Stomach (tissue), 9 donors: ENCODE results near the gene OPRL1. TPM values are rescaled to one million over a fixed set of nuclear protein-coding genes. Genes with fewer than 3 reads are reported as not detected.
"Not testable (repeated sequence)": the region's sequence is repeated elsewhere in the genome, so short reads cannot be mapped to it uniquely, and the experiment has no call there.

ENCODE experiments used
- DNase-seq, 2 donors: peaks; one replicate each; pipeline versions ENCODE4 v3.0.0 to v3.0.0-alpha.2; 2013 to 2019
- H3K27ac ChIP-seq, 5 donors: fragments of 200-600 bp in 4 of 5; sonication (generic) in 4 of 5; one replicate each; pipeline ENCODE4 v1.5.1; 2013 to 2019; ENCODE audit warnings: mild to moderate bottlenecking in 1 of 5, moderate library complexity in 1 of 5
- H3K27me3 ChIP-seq, 3 donors: fragments of 200-600 bp; sonication (generic); one replicate each; pipeline ENCODE4 v1.5.1; 2017 to 2019; ENCODE audit warnings: mixed run types in 1 of 3
- H3K36me3 ChIP-seq, 4 donors: fragments of 200-600 bp; sonication (generic); 1 replicate in 3 of 4; 2 replicates in 1 of 4; pipeline ENCODE4 v1.5.1; 2016 to 2019
- H3K4me1 ChIP-seq, 4 donors: fragments of 200-600 bp; sonication (generic); one replicate each; pipeline ENCODE4 v1.5.1; 2016 to 2019
- H3K4me3 ChIP-seq, 4 donors: fragments of 200-600 bp; sonication (generic) in 3 of 4; one replicate each; pipeline ENCODE4 v1.5.1; 2016 to 2019; ENCODE audit warnings: mild to moderate bottlenecking in 1 of 4
- H3K9me3 ChIP-seq, 4 donors: fragments of 200-600 bp; sonication (generic); one replicate each; pipeline ENCODE4 v1.5.1; 2016 to 2019
- CTCF ChIP-seq, 7 experiments: fragments of 450-650 bp in 4 of 7; fragments of 200-600 bp in 3 of 7; sonication (generic) in 3 of 7; IDR thresholded peaks; one replicate each; pipeline ENCODE4 v1.5.1; 2016 to 2019; ENCODE audit warnings: antibody characterized with exemption in 7 of 7, control low read depth in 2 of 7, mild to moderate bottlenecking in 1 of 7
- EP300 ChIP-seq: sonication (generic); formaldehyde crosslinking; IDR thresholded peaks from one replicate; pipeline ENCODE4 v1.6.1; 2017; ENCODE audit warnings: antibody characterized with exemption
- POLR2A ChIP-seq, 4 donors: fragments of 450-650 bp; IDR thresholded peaks; one replicate each; pipeline ENCODE4 v1.6.1; 2016; ENCODE audit warnings: antibody characterized with exemption in 4 of 4, control low read depth in 2 of 4, mild to moderate bottlenecking in 1 of 4, moderate library complexity in 1 of 4
- POLR2AphosphoS5 ChIP-seq, 3 donors: sonication (generic); formaldehyde crosslinking; IDR thresholded peaks; one replicate each; pipeline ENCODE4 v1.6.1; 2016; ENCODE audit warnings: antibody characterized with exemption in 3 of 3
- WGBS, 5 donors: extraction: QIAGEN DNeasy Blood & Tissue Kit in 3 of 5; methylation state at CpG; one replicate each; pipeline versions ENCODE4 v1.1.5 to v1.1.7; 2013 to 2018; 5-methylcytosine and 5-hydroxymethylcytosine counted together
- intact Hi-C: fragments of 100-400 bp; cut with DNase I; formaldehyde crosslinking; loops from one replicate; pipeline ENCODE4 v1.15.1; 2023; ENCODE audit warnings: low total_unique reads
- polyA plus RNA-seq, 3 donors: library from polyadenylated mRNA; stranded (reverse); fragments of 200-250 nt; gene quantifications; one replicate each; pipeline ENCODE4 v1.2.3, GENCODE V29; 2013
- total RNA-seq, 5 donors: library from RNA; depleted of rRNA; stranded (reverse); fragments of >200 nt; gene quantifications; one replicate each; pipeline versions ENCODE4 v1.1.0 to v1.2.3, GENCODE V29; 2014 to 2016
- donor health status: healthy with polysubstance abuse.
- donor health status: Bipolar disorder and iron deficiency.
- donor health status: healthy.

The OPRL1 gene
- total and polyA plus RNA-seq, 8 donors: 0.18 to 4.7 (median 0.40) TPM; not detected in 4

GRCh38 chr20:64121586-64121985 is 41.7 kb downstream of the OPRL1 start:
- TF ChIP-seq EP300 (no peak), POLR2A (IDR thresholded peaks at IDR 0.05) (no peak), POLR2AphosphoS5 (IDR thresholded peaks at IDR 0.05) (no peak), CTCF (IDR thresholded peaks at IDR 0.05) (no peak)
- Histone ChIP-seq H3K4me3 (no peak overlapping the region), H3K9me3 (no peaks in the 10 kb centered on the region), H3K27me3 (peaks cover 0 to 49% (median 16%) of the 10 kb centered on the region in 3 donors), H3K4me1 (peaks cover 0 to 12% (median 10%) of the 10 kb centered on the region in 4 donors), H3K27ac (no peak overlapping the region), H3K36me3 (no peaks in the 10 kb centered on the region)
- no peak for DNase-seq
- intact Hi-C loops: no loop called here
- WGBS, 5 donors: 74 to 83% (median 82%) methylated on average over 12 of the region's 12 CpGs

GRCh38 chr20:64122927-64123326 is 43.0 kb downstream of the OPRL1 start:
- peaks cover 0 to 12% (median 10%) of the 10 kb centered on the region in 4 donors for H3K4me1 ChIP-seq
- peaks cover 0 to 49% (median 16%) of the 10 kb centered on the region in 3 donors for H3K27me3 ChIP-seq
- H3K9me3 ChIP-seq, H3K4me3 ChIP-seq, H3K36me3 ChIP-seq, H3K27ac ChIP-seq, intact Hi-C loops, DNase-seq: not testable (repeated sequence)
- WGBS, 5 donors: 79 to 87% (median 81%) methylated on average over 11 of the region's 11 CpGs

- intact Hi-C loops: not testable (repeated sequence)
These were observed 43.6 kb downstream of the OPRL1 start for GRCh38 chr20:64123517-64123916.

GRCh38 chr20:64129146-64129782 is 49.4 kb downstream of the OPRL1 start:
- intact Hi-C loops: no loop called here
- no peaks in the 10 kb centered on the region for H3K9me3 ChIP-seq
- H3K36me3 ChIP-seq: no peaks in the 10 kb centered on the region
- H3K27ac ChIP-seq: no peak overlapping the region
- no peak for DNase-seq
- H3K4me3 ChIP-seq: no peak overlapping the region
- TF ChIP-seq POLR2AphosphoS5 (IDR thresholded peaks at IDR 0.05) (no peak), CTCF (IDR thresholded peaks at IDR 0.05) (no peak), POLR2A (IDR thresholded peaks at IDR 0.05) (no peak), EP300 (no peak)
- H3K27me3 ChIP-seq: peaks cover 0 to 32% (median 7%) of the 10 kb centered on the region in 3 donors
- 78 to 89% (median 79%) methylated on average over 10 to 11 of the region's 11 CpGs for WGBS, 5 donors
- H3K4me1 ChIP-seq: no peaks in the 10 kb centered on the region

More at GRCh38 chr20:64123517-64123916, 43.6 kb downstream of the OPRL1 start:
- not testable (repeated sequence) for H3K9me3 ChIP-seq, H3K36me3 ChIP-seq, H3K4me3 ChIP-seq, H3K27ac ChIP-seq, DNase-seq
- Histone ChIP-seq H3K4me1 (peaks cover 0 to 12% (median 10%) of the 10 kb centered on the region in 4 donors), H3K27me3 (peaks cover 0 to 49% (median 16%) of the 10 kb centered on the region in 3 donors)
- WGBS, 5 donors: 80 to 89% (median 81%) methylated on average over 11 of the region's 11 CpGs

- intact Hi-C loops: no loop called here
- 62 to 73% (median 72%) methylated on average over 5 of the region's 5 CpGs for WGBS, 5 donors
- TF ChIP-seq POLR2A (IDR thresholded peaks at IDR 0.05) (no peak), EP300 (no peak), POLR2AphosphoS5 (IDR thresholded peaks at IDR 0.05) (no peak), CTCF (IDR thresholded peaks at IDR 0.05) (no peak)
- no peaks in the 10 kb centered on the region for H3K4me1 ChIP-seq
- no peak overlapping the region for H3K27ac ChIP-seq
- DNase-seq: no peak
- no peaks in the 10 kb centered on the region for H3K36me3 ChIP-seq
- H3K27me3 ChIP-seq: peaks cover 0 to 27% (median 7%) of the 10 kb centered on the region in 3 donors
- no peaks in the 10 kb centered on the region for H3K9me3 ChIP-seq
- H3K4me3 ChIP-seq: no peak overlapping the region
These were observed 50.4 kb downstream of the OPRL1 start for GRCh38 chr20:64130271-64130670.
